ENCODE results near the gene SPRR1A.

Gene SPRR1A

DNA sequence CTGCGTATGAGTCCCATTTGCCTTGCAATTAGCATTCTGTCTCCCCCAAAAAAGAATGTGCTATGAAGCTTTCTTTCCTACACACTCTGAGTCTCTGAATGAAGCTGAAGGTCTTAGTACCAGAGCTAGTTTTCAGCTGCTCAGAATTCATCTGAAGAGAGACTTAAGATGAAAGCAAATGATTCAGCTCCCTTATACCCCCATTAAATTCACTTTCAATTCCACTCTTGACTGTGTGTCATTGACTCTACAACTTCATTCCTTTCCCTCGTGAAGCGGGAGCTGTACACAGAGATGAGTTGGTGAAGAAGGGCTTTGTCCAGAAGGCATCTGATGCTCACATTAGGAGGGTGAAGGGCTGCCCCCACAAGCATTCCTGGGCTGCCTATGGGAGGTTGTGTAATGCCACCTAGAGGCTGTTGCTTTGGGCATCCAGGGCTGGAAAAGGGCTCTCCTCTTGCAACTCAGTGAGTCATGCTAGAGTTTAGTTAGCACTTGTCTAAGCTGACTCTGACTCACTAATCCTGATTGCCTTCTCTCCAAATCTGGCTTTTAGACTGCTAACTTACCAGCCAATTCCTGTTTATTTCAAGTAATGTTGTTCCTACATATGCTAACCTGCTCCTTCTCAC is 48.9 kb downstream of the SPRR1A start:
- DNase-seq, result no peak

DNA sequence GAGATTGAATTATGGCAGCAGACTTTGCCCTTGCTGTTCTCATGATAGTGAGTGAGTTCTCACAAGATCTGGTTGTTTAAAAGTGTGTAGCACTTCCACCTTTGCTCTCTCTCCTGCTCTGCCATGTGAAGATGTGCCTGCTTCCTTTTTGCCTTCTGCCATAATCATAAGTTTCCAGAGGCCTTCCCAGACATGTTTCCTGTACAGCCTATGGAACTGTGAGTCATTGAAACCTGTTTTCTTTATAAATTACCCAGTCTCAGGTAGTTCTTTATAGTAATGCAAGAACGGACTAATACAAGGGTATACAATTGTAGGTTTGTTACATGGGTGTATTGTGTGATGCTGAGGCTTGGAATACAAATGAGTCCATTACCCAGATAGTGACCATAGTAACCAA is 51.3 kb downstream of the SPRR1A start:
- no peak for DNase-seq
